Activated CD8-positive, alpha-beta T cell treated with anti-CD3 and anti-CD28 coated beads for 36 hours (primary cell): ENCODE results near the gene SUGCT. TPM values are rescaled to one million over a fixed set of nuclear protein-coding genes. Genes with fewer than 3 reads are reported as not detected.

ENCODE experiments used
- ATAC-seq: fragments of 200-7000 bp; cut with Tn5 transposase; one replicate; pipeline ENCODE4 v1.10.0; 2021; ENCODE audit warnings: mild to moderate bottlenecking, moderate library complexity
- CTCF ChIA-PET: fragments of 350-600 bp; sonication (Branson Sonifier 250); formaldehyde crosslinking; loops from one replicate; lab custom pipeline; 2021; ENCODE audit warnings: antibody characterized with exemption; lab: Charles Lee
- POLR2A ChIA-PET: fragments of 350-600 bp; sonication (Branson Sonifier 250); formaldehyde crosslinking; loops from one replicate; lab custom pipeline; 2021; ENCODE audit warnings: antibody characterized with exemption; lab: Charles Lee
- DNase-seq: peaks from one replicate; pipeline ENCODE4 v3.0.0-alpha.2; 2020
- H3K27ac Mint-ChIP-seq: one replicate; pipeline ENCODE4 v1.8.0; 2021; ENCODE audit warnings: mild to moderate bottlenecking, mixed read lengths
- H3K27me3 Mint-ChIP-seq: one replicate; pipeline ENCODE4 v1.8.0; 2021; ENCODE audit warnings: mixed read lengths
- H3K36me3 Mint-ChIP-seq: one replicate; pipeline ENCODE4 v1.8.0; 2021; ENCODE audit warnings: low read depth, mixed read lengths
- H3K4me1 Mint-ChIP-seq: one replicate; pipeline ENCODE4 v1.8.0; 2021; ENCODE audit warnings: low read depth, mixed read lengths
- H3K4me3 Mint-ChIP-seq: one replicate; pipeline ENCODE4 v1.8.0; 2021; ENCODE audit warnings: mild to moderate bottlenecking, moderate library complexity, mixed read lengths
- H3K9me3 Mint-ChIP-seq: one replicate; pipeline ENCODE4 v1.8.0; 2021; ENCODE audit warnings: mixed read lengths
- CTCF ChIP-seq: fragments of 200-600 bp; IDR thresholded peaks from one replicate; pipeline ENCODE4 v1.8.0; 2022; ENCODE audit warnings: antibody characterized with exemption, mild to moderate bottlenecking
- intact Hi-C: fragments of 100-400 bp; cut with micrococcal nuclease; formaldehyde crosslinking; loops from one replicate; pipeline ENCODE4 v1.10.0; 2022
- total RNA-seq, 2 experiments: library from RNA; stranded (reverse); gene quantifications; one replicate each; pipeline ENCODE4 v1.2.3, GENCODE V29; 2021

SUGCT gene
- total RNA-seq: 1 to 10 TPM; 1.6 to 2.0 TPM

- intact Hi-C loops: no loop called here
- Mint-ChIP-seq H3K27me3 (peaks cover 2% of the 10 kb centered on the region), H3K27ac (peak within 1 kb of the TSS; percentile 98), H3K4me3 (peak within 1 kb of the TSS; percentile 93), H3K9me3 (no peaks in the 10 kb centered on the region), H3K4me1 (peaks cover 23% of the 10 kb centered on the region), H3K36me3 (peaks cover 12% of the 10 kb centered on the region)
- DNase-seq: peak; percentile 90
- ATAC-seq: peak; percentile 91
- CTCF ChIA-PET: interaction anchor here (0.8 to 2.2 kb wide), 15 partner anchors 9 to 554 kb away, joined by 3 to 6 read pairs (median 3); partner anchors contain the start of gene RALA
- peak; percentile 97 for TF ChIP-seq CTCF
- POLR2A ChIA-PET: interaction anchor here (0.5 to 2.3 kb wide), 5 partner anchors 11 to 1747 kb away, joined by 3 to 9 read pairs (median 3); partner anchors contain the start of genes CDK13 and RALA
Observed at GRCh38 chr7:40134428-40135316, at the start of gene SUGCT, which contains the start of gene MPLKIP. TSS of gene SUGCT (plus strand) at chr7:40135005. TSS of gene MPLKIP (minus strand) at chr7:40134622. CDS start at chr7:40134567, 55 bp downstream.

GRCh38 chr7:40092182-40092581 is 42.6 kb upstream of the SUGCT start:
- intact Hi-C loops: no loop called here
- H3K36me3 Mint-ChIP-seq: peaks cover 25% of the 10 kb centered on the region

GRCh38 chr7:40093631-40094350 is 41.0 kb upstream of the SUGCT start:
- Mint-ChIP-seq H3K27ac (peak overlapping the region; percentile 13), H3K9me3 (no peaks in the 10 kb centered on the region), H3K27me3 (no peaks in the 10 kb centered on the region), H3K36me3 (peaks cover 18% of the 10 kb centered on the region), H3K4me1 (peaks cover 13% of the 10 kb centered on the region), H3K4me3 (no peak overlapping the region)
- ATAC-seq (no peak), DNase-seq (no peak)
- TF ChIP-seq CTCF: no peak
- intact Hi-C loops: no loop called here
- ChIA-PET CTCF (interaction anchor here (1.1 to 1.5 kb wide), 2 partner anchors 41 to 188 kb away, joined by 3 read pairs; partner anchors contain the start of genes MPLKIP and SUGCT), POLR2A (no interaction called here)

More at GRCh38 chr7:40092182-40092581, 42.6 kb upstream of the SUGCT start:
- Mint-ChIP-seq H3K4me1 (peaks cover 13% of the 10 kb centered on the region), H3K27ac (no peak overlapping the region), H3K9me3 (no peaks in the 10 kb centered on the region), H3K4me3 (no peak overlapping the region), H3K27me3 (no peaks in the 10 kb centered on the region)
- ChIA-PET POLR2A (no interaction called here), CTCF (no interaction called here)
- DNase-seq (no peak), ATAC-seq (no peak)
- no peak for TF ChIP-seq CTCF

- no peaks in the 10 kb centered on the region for H3K9me3 Mint-ChIP-seq
- ATAC-seq: no peak
- DNase-seq: no peak
- POLR2A ChIA-PET: interaction anchor here (0.6 kb wide), 1 partner anchor 263 kb away, joined by 3 read pairs; no protein-coding TSS in a partner anchor
- TF ChIP-seq CTCF: no peak
- H3K27ac Mint-ChIP-seq: no peak overlapping the region
- no peaks in the 10 kb centered on the region for H3K27me3 Mint-ChIP-seq
- peaks cover 18% of the 10 kb centered on the region for H3K36me3 Mint-ChIP-seq
- intact Hi-C loops: no loop called here
- CTCF ChIA-PET: no interaction called here
- H3K4me1 Mint-ChIP-seq: peaks cover 9% of the 10 kb centered on the region
- H3K4me3 Mint-ChIP-seq: no peak overlapping the region
Observed at GRCh38 chr7:40095230-40095629, 39.6 kb upstream of the SUGCT start.
